Natural killer cell (primary cell): ENCODE results near the gene USP48. TPM values are rescaled to one million over a fixed set of nuclear protein-coding genes. Genes with fewer than 3 reads are reported as not detected.
"Not testable (repeated sequence)": the region's sequence is repeated elsewhere in the genome, so short reads cannot be mapped to it uniquely, and the experiment has no call there.

Experiments
- ATAC-seq, 3 donors: fragments of 150-1000 bp in 2 of 3; fragments of 200-7000 bp in 1 of 3; cut with Tn5 transposase; 1 replicate in 1 of 3; 2 replicates in 2 of 3; pipeline ENCODE4 v1.10.0; 2021; ENCODE audit warnings: mild to moderate bottlenecking in 2 of 3, moderate library complexity in 2 of 3
- DNase-seq, 2 donors: peaks; one replicate each; pipeline versions ENCODE4 v3.0.0 to v3.0.0-alpha.2; 2013 to 2021; ENCODE audit warnings: mixed read lengths in 1 of 2
- H3K27ac ChIP-seq: one replicate; pipeline ENCODE4 v1.5.1; 2013; ENCODE audit warnings: mild to moderate bottlenecking, low read length
- H3K27me3 ChIP-seq: one replicate; pipeline ENCODE4 v1.6.1; 2013; ENCODE audit warnings: low read length; ENCODE audit not compliant: control insufficient read depth, insufficient read depth
- H3K36me3 ChIP-seq: one replicate; pipeline ENCODE4 v1.6.1; 2013; ENCODE audit warnings: low read length; ENCODE audit not compliant: control insufficient read depth, insufficient read depth
- H3K4me1 ChIP-seq: one replicate; pipeline ENCODE4 v1.6.1; 2013; ENCODE audit warnings: low read length; ENCODE audit not compliant: control insufficient read depth, insufficient read depth
- H3K4me3 ChIP-seq: one replicate; pipeline ENCODE4 v1.5.1; 2013; ENCODE audit warnings: low read length
- H3K9me3 ChIP-seq: one replicate; pipeline ENCODE4 v1.6.1; 2013; ENCODE audit warnings: low read length; ENCODE audit not compliant: control insufficient read depth, insufficient read depth
- H3K27ac Mint-ChIP-seq, 2 donors: one replicate each; pipeline ENCODE4 v1.8.0; 2022; ENCODE audit warnings: mild to moderate bottlenecking in 2 of 2, mixed read lengths in 2 of 2, moderate library complexity in 1 of 2
- H3K27me3 Mint-ChIP-seq, 2 donors: one replicate each; pipeline ENCODE4 v1.8.0; 2022; ENCODE audit warnings: low read depth in 2 of 2, mixed read lengths in 2 of 2
- H3K36me3 Mint-ChIP-seq: one replicate; pipeline ENCODE4 v1.8.0; 2022; ENCODE audit warnings: mixed read lengths
- H3K4me1 Mint-ChIP-seq, 2 donors: one replicate each; pipeline ENCODE4 v1.8.0; 2022; ENCODE audit warnings: mixed read lengths in 2 of 2
- H3K4me3 Mint-ChIP-seq: one replicate; pipeline ENCODE4 v1.8.0; 2022; ENCODE audit warnings: mild to moderate bottlenecking, moderate library complexity, mixed read lengths
- H3K9me3 Mint-ChIP-seq, 2 donors: one replicate each; pipeline ENCODE4 v1.8.0; 2022; ENCODE audit warnings: mixed read lengths in 2 of 2
- CTCF ChIP-seq: fragments of 200-600 bp; IDR thresholded peaks from one replicate; pipeline ENCODE4 v1.8.0; 2022; ENCODE audit warnings: antibody characterized with exemption
- WGBS: methylation state at CpG from one replicate; pipeline ENCODE4 v1.1.7; 2013; ENCODE audit warnings: missing lambda C conversion rate; ENCODE audit not compliant: insufficient coverage; 5-methylcytosine and 5-hydroxymethylcytosine counted together
- intact Hi-C: fragments of 100-400 bp; cut with micrococcal nuclease; formaldehyde crosslinking; loops from one replicate; pipeline ENCODE4 v1.14.2; 2022
- total RNA-seq, 4 donors: library from RNA; stranded (reverse); fragments of 120-200 nt in 1 of 4; gene quantifications; one replicate each; pipeline versions ENCODE4 v1.2.3 to v1.2.4, GENCODE V29; 2013 to 2022

The USP48 gene
- total RNA-seq, 3 donors from 2014 or later (not counting 1 experiment from before 2014, with no cell fraction given) = 71.4 to 127 (median 90.5) TPM

- H3K27ac Mint-ChIP-seq = peak overlapping the region in 1 of 2 donors; percentile 31
- H3K36me3 ChIP-seq = no peaks in the 10 kb centered on the region
- H3K9me3 Mint-ChIP-seq = no peaks in the 10 kb centered on the region
- ATAC-seq = peak in 1 of 3 donors; percentile 12
- H3K36me3 Mint-ChIP-seq = no peaks in the 10 kb centered on the region
- no peak for DNase-seq
- intact Hi-C loops = no loop called here
- peaks cover 38% of the 10 kb centered on the region for H3K4me1 ChIP-seq
- no peaks in the 10 kb centered on the region for H3K9me3 ChIP-seq
- H3K27me3 ChIP-seq = no peaks in the 10 kb centered on the region
- H3K4me3 ChIP-seq = no peak overlapping the region
- H3K4me1 Mint-ChIP-seq = peaks cover 39 to 51% of the 10 kb centered on the region in 2 donors
- no peak overlapping the region for H3K4me3 Mint-ChIP-seq
- no peak overlapping the region for H3K27ac ChIP-seq
- no peak for TF ChIP-seq CTCF
- no peaks in the 10 kb centered on the region for H3K27me3 Mint-ChIP-seq
- WGBS = 95% methylated on average over 2 of the region's 2 CpGs
Measured at GRCh38 chr1:21770201-21770600, 12.7 kb downstream of the USP48 start.

- H3K27ac ChIP-seq, H3K4me3 ChIP-seq, H3K9me3 Mint-ChIP-seq, H3K27me3 ChIP-seq, H3K9me3 ChIP-seq, H3K27ac Mint-ChIP-seq, DNase-seq, H3K4me3 Mint-ChIP-seq, H3K27me3 Mint-ChIP-seq, H3K36me3 ChIP-seq, ATAC-seq, H3K36me3 Mint-ChIP-seq, intact Hi-C loops: not testable (repeated sequence)
- 96% methylated on average over 8 of the region's 8 CpGs for WGBS
- peaks cover 39 to 55% of the 10 kb centered on the region in 2 donors for H3K4me1 Mint-ChIP-seq
- peaks cover 37% of the 10 kb centered on the region for H3K4me1 ChIP-seq
Measured at GRCh38 chr1:21767106-21767505, 15.8 kb downstream of the USP48 start.

- TF ChIP-seq CTCF = no peak
- Mint-ChIP-seq H3K27me3 (no peaks in the 10 kb centered on the region), H3K4me1 (peaks cover 45 to 62% of the 10 kb centered on the region in 2 donors), H3K4me3 (peak overlapping the region; percentile 17), H3K36me3 (no peaks in the 10 kb centered on the region), H3K9me3 (no peaks in the 10 kb centered on the region), H3K27ac (no peak overlapping the region)
- Histone ChIP-seq H3K36me3 (no peaks in the 10 kb centered on the region), H3K27me3 (no peaks in the 10 kb centered on the region), H3K27ac (no peak overlapping the region), H3K9me3 (no peaks in the 10 kb centered on the region), H3K4me1 (peaks cover 41% of the 10 kb centered on the region), H3K4me3 (no peak overlapping the region)
- WGBS = 98% methylated on average over 3 of the region's 4 CpGs
- ATAC-seq (no peak), DNase-seq (no peak)
- intact Hi-C loops = no loop called here
Measured at GRCh38 chr1:21766210-21766609, 16.7 kb downstream of the USP48 start.

- Histone ChIP-seq H3K4me3 (no peak overlapping the region), H3K36me3 (no peaks in the 10 kb centered on the region), H3K27ac (no peak overlapping the region), H3K4me1 (peaks cover 41% of the 10 kb centered on the region), H3K9me3 (no peaks in the 10 kb centered on the region), H3K27me3 (no peaks in the 10 kb centered on the region)
- H3K27ac Mint-ChIP-seq = no peak overlapping the region
- DNase-seq = no peak
- intact Hi-C loops = no loop called here
- TF ChIP-seq CTCF = no peak
- H3K27me3 Mint-ChIP-seq = no peaks in the 10 kb centered on the region
- ATAC-seq = peak in 2 of 3 donors; percentile 16 to 45
- H3K36me3 Mint-ChIP-seq = no peaks in the 10 kb centered on the region
- no peaks in the 10 kb centered on the region for H3K9me3 Mint-ChIP-seq
- peaks cover 42 to 59% of the 10 kb centered on the region in 2 donors for H3K4me1 Mint-ChIP-seq
- 82% methylated on average over 13 of the region's 13 CpGs for whole genome bisulfite sequencing
- H3K4me3 Mint-ChIP-seq = no peak overlapping the region
Measured at GRCh38 chr1:21764615-21765423, 18.1 kb downstream of the USP48 start.
